ENCODE measurements around the gene GUCA2A. TPM values are rescaled to one million over a fixed set of nuclear protein-coding genes. Genes with fewer than 3 reads are reported as not detected.
A peak's percentile ranks its signal among the peaks of the same experiment; 100 is the strongest.

GUCA2A gene
- total RNA-seq, 1 donor from 2014 or later: not detected

DNA sequence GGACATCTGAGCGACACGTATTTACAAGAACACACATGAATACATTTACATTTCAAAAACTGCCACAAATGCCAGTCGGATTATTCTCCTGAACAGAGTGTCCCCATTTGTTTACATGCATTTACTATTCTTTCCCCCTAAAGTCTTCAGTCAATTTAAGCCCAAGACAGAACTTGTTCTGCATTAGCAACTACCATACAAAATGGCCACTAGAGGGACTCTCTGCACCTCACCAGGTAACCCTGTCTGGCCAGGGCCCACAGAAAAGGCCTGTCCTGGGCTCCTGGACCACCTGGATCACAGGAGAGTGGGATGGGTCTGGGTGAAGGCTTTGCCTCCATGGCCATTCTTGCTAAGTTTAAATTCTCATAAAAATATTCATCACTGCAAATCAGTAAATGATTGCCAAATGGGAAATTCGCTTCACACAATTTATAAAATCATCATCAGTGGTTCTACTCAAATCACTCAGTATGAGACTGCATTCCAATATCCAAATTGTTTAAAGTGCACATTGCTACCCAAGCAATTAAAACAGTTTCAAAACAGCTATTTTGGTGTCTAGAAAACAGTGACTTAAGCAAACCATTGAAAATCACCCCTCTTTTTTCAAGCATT, 12.5 kb upstream of the GUCA2A start:
- DNase-seq: no peak

DNA sequence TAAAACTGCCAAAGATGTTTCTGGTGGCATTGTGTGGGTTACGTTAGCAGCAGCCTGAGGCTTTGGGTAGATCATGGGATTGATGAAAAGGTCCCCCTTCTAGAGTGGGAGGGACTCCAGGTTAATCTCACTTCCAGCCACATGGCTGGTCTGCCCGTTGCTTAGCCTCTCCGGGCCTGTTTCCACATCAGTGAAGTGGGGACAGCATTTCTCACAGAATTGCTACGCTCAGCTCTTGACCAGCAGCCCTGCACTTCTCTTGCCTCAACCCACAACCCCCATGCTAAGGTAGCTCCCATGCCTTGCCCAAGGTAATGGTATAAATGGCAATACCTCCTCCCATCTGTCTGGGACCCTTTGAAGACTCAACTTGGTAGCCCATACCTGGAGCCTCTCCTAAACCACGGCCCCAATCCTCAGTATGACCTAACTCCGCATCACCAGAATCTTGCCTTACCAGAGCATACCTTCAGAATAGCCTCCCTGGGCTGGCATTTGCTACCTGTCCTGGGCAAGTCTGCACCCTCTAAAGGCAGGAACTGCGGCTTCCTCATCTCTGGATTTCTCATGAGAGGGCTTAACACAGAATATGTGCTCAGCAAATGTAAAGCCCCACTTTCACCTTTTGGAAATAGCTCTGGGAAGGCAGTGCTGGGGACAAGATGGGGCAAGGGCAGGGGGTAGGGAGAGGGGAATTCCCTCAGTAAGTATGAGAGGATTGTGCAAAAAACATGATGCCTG, 10.9 kb upstream of the GUCA2A start:
- DNase-seq: no peak

DNA sequence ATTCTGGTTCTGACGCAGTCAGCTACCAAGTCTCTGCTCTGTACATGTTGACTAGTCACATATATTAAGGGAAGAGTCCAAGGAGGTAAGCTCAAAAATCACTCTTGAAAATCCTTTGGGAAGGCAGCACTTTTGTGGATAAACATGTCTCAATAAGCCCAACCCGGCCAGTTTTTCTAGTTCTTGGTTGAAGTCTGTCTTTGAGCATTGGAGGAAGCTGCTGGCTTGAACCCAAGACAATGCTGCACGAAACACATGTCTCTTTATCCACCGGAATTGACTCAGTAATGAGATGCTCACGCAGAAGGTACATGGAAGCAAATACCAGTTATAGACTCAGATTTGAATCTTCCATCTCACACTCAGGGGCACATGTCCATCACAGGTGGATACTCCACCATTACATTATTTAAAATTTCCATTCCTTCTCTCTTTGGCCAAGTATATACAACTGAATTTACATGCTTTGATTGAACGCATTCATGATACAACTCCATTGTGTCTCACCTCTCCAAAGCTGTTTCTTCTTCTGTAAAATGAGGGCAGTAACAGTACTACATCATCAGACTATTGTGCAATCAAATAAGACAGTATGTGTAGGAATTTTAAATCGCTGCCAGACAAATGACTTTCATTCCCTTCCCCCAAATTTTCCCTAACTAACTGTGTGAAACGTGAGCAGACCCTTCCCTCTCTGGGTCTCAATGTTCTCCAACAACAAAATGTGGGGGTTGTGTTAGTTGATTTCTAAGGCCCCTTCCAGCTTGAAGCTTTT, 9.6 kb upstream of the GUCA2A start:
- no peak for DNase-seq

DNA sequence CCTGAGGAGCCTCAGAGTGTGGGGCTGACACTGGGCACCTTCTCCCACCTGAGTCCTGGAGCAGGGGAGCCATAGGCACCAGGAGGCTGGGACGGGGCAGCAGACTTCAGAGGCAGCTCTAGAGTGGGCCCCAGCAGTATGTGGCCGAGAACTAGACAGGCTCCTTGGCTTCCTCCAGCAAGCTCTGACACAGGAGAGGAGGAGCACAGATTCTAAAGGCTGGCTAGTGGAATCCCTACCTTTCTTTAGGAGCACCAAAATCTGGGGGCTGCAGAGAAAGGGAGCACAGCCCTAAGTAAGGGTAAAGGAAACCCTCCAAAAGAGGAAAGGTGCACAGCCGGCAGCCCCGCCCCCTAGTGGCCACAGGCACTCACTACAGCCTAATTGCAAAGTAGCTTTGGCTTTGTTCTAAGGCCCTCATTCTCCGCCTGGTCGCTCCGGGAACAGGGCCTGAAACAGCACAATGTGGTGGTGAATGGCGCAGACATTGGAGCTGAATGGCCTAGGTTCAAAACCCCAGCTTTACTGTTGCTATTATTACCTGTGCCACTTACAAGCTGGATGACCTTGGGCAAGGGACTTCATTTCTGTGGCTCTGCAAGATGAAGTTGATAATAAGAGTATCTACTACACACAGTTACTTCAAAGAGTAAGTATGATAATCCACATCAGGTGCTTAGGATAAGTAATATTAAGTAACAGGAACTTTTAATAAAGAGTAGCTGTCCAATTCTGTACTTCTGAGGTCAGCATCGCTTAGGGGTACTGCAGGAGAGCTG, 8.8 kb upstream of the GUCA2A start:
- peak; percentile 35 for DNase-seq

DNA sequence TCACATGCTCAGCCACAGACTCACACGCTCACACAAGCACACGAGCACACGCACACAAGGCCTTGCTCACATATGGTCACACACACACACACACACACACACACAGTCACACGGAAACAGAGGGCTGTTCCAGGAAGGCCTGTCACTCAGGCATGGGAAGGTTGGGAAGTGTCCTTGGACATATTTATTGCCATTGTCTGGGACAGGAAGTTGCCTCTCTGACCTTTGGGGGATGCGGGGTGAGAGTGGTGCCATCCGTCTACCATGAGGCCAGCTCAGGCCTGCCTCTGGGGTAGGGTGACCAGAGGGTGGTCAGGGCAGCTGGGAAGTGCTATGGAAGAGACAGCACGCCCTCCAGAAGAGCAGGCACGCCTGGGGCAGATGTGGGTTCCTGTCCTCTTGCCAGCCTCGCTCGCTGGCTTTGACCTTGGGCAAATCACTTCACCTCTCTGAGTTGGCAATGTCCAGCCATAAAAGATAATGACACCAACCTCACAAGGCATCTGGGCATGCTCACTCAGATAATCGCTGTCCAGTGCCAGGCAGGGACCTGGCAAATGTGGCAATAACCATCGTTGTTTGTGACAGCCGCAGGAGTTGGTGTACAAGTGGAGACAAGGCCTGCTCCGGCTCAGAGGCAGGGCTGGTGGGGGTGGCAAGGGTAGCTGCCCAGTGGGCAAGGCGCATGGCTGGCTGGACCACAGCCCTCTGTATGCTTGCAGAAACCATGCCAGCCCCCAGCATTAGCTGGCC, 8.0 kb upstream of the GUCA2A start:
- DNase-seq: no peak

DNA sequence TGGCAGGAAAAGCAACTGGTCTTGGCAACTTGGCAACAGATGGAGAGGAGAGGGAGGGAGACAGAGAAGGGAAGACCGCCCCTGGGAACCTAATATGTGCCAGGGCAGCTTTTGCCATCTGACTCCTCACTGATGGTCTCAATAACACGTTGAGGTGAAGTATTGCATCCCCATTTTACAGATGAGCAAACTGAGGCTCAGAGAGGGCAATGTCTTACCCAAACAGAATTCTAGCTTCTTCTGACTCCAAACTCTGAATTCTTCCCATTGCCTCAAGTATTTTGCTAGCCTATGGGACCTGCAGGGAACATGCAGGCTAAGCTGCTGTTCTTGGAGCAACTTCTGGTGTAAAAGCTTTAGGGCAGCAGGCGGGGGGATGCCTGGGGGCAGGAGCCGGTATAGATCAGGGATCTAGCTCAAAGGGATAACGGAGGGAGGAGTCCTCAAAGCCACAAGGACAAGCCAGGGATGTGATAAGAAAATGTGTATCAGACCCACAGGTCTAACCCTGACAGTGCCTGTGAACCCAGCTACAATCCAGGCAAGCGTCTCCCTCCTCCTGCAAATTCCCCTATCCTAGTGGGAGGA, 7.2 kb upstream of the GUCA2A start:
- no peak for DNase-seq

DNA sequence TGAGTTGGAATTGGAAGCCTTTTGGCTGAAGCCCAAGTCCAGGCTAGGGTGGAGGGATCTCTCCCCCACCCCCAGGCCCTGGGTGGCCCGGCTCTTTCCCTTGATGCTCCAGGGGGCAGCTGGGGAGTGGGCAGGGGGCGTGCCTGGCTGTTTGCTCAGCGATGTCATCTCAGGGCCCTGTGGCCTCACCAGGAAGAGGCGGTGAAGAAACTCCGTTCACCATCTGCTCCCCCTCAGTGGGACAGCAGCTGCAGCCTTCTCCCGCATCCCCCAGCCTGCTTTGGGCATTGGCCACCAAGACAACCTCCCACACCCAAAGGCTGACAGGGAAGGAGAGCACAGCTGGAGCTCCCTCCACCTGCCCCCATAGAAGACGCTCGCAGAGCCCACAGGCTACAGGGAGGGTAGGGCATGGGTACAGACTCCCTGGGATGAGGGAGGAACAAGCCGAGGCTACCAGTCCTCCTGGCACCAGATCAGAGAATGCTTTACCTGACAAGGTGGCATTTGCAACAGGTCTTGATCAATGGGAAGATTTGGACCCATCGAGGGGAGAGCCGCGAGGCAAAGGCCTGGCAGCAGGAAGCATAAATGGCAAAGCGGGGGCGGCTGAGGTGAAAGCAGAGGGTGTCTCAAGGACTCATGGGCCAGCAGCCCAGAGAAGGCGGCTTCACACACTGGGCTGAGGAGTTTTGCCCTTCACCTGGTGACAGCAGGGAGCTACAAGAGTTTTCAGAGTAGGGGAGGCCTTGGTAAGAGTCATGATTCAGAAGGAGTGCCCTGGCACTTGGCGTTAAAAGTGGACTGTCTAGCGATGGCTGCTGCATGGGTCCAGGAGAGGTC, 6.5 kb upstream of the GUCA2A start:
- DNase-seq: no peak

DNA sequence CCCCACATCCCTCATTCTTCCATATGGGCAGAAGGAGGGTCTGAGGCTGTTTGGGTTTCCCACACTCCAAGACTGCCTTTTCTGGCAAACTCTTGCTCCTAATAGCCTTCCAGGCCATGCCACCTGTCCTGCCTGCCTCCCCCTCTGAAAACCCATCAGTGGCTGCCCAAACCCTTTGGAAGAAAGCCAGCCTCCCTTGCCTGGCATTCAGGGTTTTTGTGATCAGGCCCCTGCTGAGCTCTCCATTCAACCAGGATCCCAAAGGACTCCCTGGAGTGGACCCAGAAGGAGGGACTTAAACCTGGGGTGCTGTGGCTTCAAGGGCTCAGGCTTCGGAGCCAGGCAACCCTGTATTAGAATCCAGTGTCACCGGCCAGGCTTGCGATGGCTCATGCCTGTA, 4.2 kb upstream of the GUCA2A start:
- no peak for DNase-seq

DNA sequence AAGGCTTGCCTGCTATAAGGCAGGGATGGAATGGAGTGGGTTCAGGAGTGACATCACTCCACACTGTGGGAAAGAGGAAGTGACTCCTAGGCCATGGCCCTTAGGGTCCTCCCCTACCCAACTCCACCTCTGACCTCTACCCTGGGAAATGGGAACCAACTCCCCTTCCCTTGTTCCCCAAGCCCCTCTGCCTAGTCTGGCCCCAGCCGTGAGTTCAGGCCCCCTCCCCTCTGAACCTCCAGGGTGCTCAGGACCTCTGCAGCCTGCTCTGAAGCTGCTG, 3.8 kb upstream of the GUCA2A start:
- no peak for DNase-seq

DNA sequence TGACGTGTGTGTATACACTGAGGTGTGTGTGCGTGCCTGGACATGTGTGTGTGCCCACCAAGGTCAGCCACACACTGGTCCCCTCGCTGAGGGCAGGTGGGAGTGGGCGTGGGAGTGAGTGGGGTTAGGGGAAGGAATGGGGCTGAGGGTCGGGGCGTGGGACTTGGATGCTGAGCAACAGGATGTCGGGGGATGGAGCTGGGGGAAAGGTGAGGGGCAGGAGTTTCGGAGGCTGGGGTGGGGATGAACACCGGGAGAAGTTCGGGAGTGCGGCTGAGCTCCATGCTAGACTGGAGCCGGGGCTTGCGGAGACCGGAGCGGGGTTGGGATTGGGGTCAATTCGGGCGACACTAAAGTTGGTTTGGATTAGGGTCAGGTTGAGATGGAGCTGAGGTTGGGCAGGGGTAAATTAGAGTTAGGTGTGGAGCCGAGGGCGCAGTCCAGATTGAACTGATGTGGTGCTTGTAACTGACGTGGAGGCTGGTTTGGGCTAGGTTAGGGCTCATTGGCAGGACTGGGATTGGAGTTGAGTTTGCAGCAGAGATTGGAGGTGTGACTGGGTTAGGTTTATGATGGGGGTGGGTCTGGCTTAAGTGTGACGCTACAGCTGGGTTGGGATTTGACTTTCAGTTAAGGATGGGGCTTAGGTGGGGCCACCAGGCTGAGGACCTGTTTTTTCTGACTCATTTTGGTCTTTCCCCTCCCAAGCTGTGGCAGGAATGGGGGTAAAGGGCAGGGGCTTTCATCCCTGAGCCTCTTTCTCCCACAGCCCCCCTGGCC, 3.3 kb upstream of the GUCA2A start:
- no peak for DNase-seq

DNA sequence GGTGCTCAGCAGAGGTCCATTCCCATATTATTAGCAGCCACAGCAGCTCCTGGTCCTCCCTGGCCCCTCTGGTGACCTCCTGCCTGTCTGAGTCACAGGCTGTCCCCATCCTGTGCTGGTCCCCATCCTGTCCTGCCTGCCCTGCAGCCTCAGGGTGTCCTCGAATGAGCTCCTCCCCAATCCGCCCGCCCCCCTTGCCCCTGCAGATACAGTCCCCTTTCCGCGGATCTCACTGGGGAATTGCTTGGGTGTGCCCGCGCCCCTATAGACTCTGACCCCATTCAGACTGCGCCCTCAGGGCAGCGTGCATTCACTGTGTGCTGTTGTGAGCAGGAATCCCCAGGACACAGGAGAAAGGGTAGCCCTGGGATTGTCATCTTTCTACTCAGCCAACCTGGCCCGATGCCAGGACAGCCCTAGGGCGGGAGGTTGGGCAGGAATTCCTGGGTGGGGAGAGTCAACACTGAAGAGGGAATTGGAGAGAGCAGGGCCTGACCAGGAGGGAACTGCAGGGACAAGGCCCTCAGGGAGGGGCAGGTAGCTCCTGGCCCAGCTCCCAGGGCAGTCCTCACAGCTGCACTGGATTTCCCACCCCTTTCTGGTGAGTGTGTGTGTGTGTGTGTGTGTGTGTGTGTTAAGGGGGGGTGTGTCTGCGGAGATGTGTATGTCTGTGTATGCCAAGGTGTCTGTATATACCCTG, 1.1 kb upstream of the GUCA2A start:
- no peak for DNase-seq

DNA sequence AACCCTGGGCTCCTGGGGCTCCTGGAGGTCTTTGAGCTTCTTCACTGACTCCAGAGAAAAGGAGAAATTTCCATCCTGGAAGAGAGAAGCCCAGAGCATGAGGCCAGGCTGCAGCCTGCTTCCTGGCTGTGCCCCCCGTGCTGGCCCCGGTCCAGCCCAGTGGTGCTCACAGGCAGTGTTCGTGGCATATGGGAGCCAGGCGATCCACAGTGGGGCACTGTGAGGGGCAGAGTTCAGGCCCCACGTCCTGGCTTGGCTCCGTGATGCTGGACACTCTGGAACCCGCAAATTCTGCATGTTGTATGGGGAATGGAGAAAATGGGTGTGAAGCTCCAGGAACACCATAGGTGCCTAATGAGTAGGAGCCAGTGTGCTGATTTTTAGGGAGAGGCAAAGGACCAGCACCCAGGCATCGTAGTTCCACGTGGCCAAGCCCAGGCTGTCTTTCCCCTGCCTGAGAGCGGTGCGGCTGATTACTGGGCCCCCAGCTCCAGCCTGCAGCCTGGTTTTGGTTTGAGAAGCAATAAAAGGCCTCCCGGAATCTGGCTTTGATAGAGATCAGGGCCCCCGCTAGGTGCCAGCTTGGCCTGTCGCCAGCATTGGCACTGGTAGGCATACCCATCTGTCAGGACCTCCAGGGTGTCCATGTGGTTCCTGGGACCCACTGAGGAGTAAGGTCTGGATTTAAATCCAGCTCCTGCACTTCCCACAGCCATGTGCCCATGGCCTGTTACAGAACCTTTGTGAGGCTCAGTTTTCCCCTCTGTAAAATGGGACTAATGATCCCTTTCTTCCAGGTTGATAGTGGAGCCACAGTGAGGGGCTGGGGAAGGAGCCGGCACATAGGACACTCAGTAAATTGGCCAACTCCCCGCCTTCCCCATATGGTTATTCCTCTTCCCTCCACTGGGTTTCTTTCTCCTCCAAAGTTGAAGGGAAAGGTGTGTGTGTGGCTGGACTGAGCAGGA, 725 bp downstream of the GUCA2A start:
- no peak for DNase-seq

DNA sequence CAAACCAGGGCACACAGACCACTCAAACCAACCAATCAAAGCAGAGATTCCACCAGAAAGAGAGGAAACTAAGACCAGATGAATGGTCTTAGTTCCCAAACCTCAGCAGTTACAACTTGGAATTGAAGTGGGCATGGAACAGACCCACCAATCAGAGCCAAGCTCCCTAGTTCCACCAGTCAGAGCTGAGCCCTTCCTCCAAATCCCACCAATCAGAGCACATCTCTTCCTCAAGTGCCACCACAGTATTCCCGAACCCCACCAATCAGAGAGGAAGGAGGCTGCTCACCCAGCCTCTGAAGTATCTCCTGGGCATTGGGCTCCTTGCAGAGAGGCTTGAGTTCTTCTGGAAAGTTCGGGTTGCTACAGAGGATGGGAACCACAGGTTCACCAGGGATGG, 1.4 kb downstream of the GUCA2A start:
- no peak for DNase-seq

DNA sequence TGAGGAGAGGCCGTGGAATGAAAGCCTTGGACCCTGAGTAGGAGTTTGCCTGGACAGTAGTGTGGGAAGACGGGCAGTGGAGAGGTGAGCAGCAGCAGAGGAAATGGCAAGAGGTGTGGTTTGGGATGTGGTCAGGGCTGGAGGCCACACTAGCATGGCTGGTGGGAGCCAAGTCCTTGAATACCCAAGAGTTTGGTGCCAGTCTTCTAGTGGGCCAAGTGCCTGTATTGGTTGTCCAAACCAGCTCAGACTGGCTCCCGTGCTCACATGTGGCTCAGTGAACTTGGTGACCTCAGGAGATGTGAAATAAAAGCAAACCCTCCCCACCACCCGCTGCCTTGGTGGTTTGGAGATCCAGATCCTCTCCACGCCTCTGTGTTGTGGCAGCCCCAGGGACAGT, 2.4 kb downstream of the GUCA2A start:
- DNase-seq: no peak

DNA sequence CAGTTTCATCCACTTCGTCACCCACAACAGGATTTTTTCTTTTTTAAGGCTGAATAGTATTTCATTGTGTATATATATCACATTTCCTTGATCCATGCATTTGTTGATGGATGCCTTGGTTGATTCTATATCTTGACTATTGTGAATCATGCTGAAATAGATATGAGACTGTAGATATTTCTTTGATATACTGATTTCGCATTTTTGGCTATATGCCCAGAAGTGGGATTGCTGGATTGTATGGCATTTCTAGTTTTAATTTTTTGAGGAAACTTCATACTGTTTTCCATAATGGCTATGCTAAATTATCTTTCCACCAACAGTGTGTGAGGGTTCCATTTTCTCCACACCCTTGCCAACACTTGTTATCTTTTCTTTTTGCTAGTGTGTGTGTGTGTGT, 6.4 kb downstream of the GUCA2A start:
- no peak for DNase-seq

DNA sequence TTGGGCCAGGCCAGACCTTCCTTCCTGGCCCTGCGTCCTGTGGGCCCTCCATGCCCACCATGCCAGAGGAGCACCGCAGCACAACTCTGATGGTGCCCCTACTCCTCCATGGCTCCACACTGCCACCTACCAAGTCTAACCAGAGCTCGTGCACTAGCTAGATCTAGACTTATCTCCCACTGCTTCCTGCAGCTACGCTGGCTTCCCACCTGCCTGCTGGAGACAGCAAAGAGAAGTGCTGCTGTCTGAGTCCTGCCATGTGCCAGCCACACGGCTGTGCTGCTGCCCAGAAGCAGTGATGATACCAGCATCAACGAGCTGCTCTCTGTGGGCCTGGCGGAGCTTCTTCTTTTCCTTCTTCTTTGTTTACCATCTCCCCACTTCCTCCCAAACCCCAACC, 6.9 kb downstream of the GUCA2A start:
- DNase-seq: no peak

DNA sequence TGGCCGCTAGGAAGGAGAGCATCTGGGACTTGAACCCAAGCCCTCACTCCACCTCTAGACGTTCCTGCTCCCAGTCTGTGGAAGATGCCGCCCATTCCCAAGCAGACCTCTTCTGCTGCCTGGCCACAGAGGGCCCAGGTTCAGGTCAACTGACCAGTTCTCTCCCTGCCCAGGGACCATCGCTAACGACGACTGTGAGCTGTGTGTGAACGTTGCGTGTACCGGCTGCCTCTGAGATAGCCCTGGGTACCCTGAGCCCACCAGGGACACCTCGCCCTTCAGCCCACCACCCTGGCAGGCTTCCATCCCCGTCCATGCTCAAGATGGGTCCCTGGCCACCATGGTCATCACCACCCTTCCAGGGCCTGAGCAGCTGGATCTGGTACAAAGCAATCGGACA, 9.2 kb downstream of the GUCA2A start:
- no peak for DNase-seq

DNA sequence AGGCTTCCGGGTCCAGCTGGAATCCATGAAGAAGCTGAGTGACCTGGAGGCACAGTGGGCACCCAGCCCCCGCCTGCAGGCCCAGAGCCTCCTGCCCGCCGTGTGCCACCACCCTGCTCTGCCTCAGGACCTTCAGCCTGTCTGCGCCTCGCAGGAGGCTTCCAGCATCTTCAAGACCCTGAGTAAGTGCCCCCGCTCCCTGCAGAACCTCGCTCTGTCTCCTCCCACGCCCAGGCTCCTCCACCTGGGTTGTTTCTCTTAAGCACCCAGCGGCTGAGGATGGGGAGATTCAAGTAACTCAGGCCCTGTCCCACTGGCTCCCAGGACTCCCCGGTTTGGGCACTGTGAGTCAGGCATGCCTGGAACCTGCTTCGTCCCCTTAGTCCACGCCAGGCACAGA, 9.9 kb downstream of the GUCA2A start:
- DNase-seq: no peak

Data from occipital lobe (tissue), 2 donors.